T follicular helper cell (primary cell): ENCODE measurements around the gene OR10A3.

Experiments used
- DNase-seq: peaks from one replicate; pipeline ENCODE4 v3.0.0-alpha.2; 2020; ENCODE audit warnings: low read depth

Gene OR10A3

DNA sequence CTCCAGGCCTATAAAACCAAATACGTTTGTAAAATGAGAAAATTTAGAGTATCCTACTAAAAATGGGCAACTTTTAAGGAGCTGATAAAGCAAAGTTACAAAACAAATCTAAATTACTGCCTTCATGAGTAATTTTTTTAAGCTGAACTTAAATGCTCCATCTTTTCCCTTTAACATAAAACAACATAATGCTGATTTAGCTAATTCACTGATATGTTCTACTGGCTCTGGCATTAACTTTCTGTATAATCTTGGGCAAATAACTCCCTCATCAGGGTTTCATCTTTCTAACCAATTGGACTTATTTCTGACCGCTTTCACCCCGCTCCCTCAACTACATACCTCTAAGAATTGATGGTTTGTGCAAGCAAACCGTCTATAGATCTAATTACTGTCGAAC, 362 bp downstream of the OR10A3 start:
- no peak for DNase-seq

DNA sequence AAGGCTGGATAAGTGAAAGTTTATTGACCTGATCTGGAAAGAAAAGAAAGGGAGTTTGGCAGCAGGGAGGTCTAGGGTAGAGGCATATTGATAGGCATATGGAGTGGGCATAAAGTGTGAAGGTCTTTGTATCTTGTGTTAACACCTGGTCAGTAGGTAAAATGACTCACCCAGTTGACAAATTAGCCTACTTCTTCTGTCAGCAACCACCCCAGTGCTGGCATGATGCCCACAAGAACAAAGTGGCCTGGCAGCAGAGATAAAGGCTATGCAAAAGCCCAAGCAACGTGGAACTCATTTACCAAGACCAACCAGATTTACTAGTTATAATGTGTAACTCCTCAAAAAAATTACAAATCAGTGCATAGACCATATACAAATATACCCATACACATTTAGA, 4.9 kb downstream of the OR10A3 start:
- DNase-seq: no peak

DNA sequence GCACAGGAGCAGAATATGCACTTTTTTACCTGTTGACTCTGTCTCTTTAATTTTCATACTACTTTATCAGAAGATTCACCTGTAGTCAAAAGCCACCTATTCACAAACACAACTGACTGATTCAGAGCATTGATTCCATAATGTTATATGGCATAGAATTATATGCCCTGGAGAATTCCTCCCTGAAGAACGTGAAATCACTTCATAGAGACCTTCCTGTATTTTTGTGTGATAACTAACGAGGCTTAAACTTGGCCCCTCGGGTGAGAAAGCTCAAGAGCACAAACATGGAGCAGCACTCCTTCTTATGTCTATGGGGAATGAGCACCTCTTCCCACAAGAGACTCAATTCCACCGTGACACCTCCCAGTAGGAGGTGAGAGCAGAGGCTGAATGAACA, 10.3 kb downstream of the OR10A3 start, which contains the start of gene OR10A6:
TSS of gene OR10A6 (minus strand) at position 101 of the 400 bp plus-strand sequence. CDS start 2,606 bp downstream, outside the sequence.
- DNase-seq: no peak

DNA sequence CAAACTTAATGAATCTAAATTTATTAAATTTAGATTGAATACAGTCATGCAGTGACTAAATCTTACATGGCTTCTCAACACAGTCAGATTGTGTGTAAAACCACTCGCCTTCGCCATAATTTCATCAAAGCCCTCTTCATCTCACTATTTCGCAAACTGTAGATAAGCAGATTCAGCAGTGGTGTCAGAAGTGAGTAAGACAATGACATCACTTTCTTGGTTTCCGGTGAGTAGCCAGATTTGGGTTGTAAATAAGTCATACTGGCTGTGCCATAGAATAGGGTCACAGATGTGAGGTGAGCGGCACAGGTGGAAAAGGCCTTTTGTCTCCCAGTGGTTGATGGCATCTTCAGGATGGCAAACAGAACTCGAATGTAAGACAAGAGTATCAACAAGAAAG, 13.9 kb downstream of the OR10A3 start:
- DNase-seq: no peak

DNA sequence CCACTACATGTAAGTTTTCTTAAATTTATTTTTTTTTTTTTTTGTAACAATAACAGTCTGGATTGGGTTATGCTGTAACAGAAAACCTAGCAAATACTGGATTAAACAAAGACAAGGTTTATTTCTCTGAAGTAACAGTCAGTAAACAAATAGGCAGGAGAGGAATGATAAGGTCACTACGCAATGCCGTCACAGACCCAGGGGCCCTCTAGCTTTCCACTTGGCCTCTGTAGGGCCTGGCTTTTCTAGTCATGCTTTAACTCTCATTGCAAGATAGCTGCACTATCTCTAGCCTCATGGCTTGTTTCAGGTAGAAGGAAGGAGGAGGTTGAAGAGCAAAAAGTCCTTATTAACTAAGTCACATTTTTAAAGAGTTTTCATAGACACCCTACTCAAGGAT, 17.0 kb downstream of the OR10A3 start:
- no peak for DNase-seq

DNA sequence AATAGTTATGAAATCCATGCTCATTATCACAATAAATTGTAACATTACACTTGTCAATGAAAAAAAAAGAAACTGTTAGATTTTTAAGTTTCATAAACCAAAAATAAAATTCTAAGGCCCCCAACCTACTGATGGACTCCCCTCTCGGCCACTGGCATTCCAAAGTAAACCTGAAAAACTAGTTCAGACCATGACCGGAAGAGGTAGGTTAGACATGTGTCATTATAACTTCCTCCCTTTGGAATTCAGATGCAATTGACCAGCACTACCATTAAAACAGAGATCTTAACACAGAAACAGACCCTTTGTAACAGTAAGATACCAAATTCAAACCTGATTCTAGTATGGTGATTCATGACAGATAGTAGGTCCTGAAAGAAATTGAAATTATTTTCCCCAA, 23.4 kb downstream of the OR10A3 start:
- DNase-seq: no peak

DNA sequence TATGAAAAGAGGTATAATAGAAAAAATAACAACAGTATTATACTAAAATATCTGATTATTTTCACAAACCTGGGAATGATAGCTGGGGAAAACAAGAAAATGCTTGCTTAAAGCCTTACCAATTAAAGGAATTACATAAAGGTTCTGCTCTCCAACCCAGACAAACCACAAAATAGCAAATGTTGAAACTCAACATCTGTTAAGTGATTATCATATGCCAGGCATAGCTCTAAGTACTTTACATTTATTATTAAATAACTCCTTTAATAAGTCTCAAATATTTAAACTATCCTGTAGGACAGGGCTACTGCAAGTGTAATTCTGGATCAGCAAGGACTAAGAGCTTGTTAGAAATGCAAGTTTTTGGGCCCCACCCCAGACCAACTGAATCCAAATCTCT, 30.5 kb downstream of the OR10A3 start:
- DNase-seq: no peak

DNA sequence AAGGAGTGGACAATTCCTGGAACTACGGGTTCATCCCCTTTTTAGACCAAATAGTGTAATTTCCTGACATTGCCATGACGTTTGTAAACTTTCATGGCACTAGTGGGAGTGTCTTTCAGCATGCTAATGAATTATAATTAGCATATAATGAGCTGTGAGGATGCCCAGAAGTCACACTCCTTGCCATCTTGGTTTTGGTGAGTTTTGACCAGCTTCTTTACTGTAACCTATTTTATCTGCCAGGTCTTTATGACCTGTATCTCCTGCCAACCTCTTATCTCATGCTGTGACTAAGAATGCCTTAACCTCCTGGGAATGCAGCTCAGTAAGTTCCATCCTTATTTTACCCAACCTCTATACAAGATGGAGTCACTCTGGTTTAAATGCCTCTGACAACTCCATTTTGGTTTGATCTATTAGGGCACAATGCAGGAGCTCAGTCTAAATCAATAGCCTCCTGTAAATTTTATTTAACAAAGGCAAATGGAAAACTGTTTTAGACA, 31.2 kb downstream of the OR10A3 start:
- DNase-seq: no peak

DNA sequence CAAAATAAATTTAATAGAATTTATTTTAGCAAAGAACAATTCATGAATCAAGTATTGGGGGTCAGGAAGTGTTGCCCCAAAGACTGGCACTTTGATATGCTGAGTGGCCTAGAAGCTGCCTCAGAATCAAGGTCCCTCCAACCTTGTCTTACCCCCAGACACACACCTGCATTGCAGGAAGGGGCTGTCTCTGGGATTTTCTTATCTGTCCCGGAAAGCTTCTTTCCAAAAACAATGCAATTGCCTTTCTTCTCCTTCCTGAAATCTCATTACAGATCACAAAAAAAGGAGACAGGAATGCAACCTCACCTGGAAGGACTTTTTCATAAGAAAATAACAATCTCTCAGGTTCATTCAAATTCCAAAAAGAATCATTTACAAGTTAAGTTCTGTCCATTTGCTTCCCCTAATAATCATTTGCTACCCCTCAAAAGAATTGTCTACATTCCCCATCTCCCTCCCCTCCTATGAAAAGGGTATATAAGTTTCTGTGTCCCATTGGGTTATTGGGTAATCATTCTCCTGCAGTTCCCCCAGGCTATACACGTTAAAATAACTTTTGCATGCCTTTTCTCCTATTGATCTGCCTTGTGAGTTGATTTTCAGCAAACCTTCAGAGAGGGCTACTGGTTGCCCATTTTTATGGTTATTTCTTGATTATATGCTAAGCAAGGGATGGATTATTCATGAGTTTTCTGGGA, 31.8 kb downstream of the OR10A3 start:
- DNase-seq: no peak

DNA sequence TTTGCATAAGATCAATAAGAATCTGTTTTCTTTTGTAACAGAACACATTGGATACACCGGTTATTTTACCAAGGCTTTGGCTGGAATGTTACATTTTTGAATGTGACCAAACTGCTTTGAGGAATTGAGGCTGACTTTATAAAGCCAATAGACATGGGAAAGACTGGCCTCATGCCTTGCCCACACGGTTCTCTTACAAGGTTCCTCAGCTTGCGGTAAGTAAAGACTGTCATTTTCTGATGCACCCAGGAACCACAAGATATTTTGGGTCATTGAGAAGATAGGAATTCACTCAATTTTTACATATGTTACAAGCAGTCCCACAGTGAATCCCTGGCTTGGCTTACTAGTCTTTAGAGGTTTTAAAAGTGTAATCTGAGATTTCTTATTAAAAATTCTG, 34.4 kb downstream of the OR10A3 start:
- DNase-seq: no peak

DNA sequence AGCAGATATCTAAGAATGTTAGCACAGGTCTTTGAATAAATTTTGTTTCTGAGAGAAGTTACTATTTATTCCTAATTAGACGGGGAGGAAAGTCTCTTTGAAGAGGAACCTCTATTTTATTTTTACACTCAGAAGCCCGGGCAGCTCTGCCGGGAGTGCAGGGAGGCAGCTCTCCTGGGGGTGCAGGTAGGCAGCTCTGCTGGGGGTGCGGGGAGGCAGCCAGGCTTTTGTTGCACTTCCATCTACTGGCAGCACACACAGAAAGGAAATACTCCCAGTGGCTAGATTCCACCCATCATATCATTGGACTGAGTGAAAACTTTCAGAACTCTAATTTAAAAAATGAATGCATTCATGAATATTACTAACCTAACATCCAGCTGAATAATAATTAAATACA, 35.0 kb downstream of the OR10A3 start:
- no peak for DNase-seq

DNA sequence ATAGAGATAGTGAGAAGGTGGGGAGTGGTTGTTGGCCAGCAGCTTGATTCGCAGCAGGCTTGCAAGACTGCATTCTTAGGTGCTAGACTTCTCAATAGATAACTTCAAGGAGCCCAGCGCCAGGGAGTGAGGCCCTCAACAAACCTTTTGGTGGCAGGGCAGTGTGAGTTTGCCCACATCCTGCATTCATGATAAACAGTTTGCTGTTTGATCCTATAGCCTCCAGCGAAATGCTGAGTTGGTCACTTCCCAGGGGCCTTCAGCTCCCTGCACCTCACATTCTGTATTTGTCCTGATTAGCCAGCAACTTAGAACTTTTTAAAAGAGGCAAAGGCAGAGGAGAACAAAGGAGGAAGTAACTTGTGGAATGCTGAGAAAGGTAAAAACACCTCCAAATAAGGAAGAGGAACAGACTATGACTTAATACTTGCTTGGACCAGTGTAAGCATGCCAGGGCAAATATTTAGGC, 35.5 kb downstream of the OR10A3 start:
- DNase-seq: no peak

DNA sequence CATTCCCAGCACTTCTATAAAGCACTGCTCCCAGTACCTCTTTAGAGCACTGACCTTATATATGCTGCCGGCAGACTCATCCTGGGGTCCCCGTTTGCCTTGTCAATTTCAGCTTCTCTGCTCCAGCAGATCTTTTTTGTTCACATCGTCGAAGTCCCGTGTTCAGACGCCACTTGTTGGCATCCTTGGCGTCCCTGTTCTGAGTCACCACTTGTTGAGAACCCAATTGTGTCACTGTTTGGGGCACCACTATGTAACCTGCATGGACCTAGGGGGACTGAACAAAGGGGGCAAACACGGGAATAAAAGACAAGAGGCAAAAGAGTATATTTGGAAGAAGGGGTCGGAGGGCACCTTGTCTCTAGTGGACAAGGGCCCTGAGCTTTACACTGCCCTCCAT, 36.0 kb downstream of the OR10A3 start:
- DNase-seq: no peak

DNA sequence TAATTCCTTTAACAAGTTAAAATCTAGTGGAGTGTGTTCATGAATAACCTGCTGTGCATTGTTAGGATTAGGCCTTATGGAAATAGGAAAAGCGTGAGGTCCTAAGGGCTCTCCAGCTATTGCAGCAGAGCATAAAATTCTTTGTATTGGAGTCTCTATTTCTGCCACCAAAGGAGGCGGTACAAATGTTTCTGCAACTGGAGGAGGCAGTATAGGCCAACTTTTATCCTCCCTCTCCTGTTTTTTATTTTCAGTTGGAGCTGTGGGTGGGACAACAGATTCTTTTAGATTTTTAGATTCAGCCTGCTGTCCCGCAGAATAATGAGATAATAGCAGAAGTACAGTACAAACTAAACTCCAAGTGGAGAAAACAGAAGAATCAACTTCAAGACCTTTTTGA, 36.6 kb downstream of the OR10A3 start:
- DNase-seq: no peak

DNA sequence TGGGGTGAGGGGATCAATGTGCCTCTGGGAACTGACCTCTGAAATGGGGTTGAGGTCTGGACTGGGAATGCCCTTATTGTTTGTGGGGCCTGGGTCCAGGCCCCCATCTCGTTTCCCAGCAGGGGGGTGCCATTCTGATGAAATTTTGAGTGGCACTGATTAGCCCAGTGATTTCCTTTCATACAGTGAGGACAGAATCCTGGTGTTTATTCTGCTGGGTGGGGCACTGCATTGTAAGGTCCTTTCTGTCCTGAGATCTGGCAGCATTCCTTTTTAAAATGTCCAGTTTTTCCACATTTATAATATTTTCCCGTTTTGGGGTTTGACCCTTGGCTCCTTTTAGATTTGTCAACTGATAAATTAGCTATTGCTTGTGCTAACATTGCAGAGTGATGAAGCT, 37.6 kb downstream of the OR10A3 start:
- no peak for DNase-seq

DNA sequence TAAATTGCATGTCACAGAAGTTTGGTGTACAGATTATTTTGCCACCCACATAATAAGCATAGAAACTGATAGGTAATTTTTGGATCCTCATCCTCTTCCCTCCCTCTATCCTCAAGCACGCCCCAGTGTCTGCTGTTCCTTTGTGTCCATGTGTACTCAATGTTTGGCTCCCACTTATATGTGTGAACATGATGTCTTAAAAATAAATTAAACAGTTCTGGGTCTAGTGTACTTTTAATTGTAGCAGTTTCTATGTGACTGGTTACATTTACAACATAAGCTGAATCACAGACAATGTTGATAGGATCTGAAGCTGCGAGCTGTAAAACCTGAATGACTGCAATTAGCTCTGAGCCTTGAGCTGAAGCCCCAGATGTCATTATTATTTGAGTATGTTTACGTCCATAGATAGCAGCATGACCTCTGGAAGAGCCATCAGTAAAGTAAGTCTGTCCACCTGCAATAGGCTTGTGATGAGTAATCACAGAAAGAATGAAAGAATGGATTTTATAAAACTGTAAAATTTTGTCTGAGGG, 40.1 kb downstream of the OR10A3 start:
- DNase-seq: no peak

DNA sequence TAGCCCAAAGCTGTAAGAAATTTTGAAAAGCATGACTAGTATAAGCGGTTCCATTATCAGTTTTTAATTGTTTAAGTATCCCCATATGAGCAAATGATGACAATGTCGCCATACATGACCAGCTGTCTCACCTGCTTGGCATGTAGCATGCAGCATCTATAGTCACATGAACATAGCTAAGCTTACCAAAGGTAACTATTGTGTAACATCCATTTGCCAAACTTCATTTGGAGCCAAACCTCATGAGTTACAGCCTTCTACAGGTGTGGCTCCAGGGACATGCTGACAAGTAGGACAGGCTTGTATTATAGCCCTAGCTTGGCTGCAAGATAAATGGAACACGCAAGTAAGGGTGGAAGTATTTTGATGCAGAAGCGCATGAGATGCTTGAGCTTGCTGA, 40.8 kb downstream of the OR10A3 start:
- DNase-seq: no peak

DNA sequence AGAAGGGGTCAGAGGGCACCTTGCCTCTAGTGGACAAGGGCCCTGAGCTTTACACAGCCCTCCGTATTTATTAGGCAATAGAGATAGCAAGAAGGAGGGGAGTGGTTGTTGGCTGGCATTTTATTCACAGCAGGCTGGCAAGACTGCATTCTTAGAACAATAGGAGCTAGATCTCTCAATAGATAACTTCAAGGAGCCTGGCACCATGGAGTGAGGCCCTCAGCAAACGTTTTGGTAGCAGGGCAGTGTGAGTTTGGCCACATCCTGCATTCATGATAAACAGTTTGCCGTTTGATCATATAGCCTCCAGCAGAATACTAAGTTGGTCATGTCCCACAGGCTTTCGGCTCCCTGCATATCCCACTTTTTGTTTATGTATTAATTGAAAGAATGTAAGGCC, 42.1 kb downstream of the OR10A3 start:
- DNase-seq: no peak

DNA sequence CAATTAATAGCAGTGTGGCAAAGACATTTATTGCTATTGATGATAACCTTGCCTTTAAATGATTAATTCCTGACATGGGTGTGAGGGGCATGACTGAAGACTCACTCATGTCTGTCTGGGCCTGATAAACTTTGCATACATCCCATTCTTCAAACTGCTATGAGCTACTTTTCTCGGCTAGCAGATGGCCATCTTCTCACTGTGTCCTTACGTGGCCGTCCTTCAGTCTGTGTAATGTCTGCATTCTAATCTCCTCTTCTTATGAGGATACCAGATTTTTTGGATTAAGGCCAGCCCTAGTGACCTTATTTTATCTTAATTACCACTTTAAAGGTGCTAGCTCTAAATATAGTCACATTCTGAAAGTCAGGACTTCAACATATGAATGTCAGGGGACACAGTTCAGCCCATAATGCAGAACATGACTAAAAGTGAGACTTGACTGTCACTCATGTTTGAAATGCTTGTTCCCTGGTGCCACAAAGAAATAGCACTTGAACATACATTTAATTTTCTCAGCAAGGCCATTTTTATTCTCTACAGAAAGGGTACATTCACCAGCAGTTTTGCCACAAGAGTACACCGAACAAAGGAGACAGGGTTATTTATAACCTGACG, 42.7 kb downstream of the OR10A3 start:
- DNase-seq: no peak

DNA sequence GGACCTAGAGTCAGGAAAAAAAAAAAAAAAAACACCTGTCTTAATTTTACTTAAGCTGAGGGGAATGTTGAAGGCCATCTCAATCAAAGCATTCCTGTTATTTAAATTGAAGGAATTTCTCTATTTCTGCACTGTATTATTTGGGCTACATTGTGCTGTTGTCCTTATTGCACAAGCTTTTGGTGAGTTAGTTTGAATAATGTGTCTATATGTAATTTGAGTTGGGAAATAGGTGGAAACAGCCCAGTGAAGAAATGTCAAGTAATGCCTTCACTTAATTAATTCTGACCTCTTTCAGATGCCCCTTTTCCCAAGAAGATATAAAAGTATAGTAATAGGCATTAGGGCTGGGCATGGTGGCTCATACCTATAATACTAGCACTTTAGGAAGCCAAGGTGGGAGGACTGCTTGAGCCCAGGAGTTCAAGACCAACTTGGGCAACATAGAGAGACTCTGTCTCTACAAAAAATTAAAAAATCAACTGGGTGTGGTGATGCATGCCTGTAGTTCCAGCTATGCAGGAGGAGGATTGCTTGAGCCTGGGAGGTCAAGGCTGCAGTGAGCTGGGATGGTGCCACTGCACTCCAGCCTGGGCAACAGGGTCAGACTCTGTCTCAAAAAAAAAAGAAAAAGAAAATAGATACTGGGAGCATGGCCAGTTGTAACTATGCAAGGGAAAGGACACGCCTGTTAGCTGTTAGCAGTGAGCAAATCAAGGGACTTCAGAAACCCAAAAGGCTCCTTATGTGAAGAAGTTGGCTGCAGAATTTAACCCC, 45.3 kb downstream of the OR10A3 start:
- no peak for DNase-seq

DNA sequence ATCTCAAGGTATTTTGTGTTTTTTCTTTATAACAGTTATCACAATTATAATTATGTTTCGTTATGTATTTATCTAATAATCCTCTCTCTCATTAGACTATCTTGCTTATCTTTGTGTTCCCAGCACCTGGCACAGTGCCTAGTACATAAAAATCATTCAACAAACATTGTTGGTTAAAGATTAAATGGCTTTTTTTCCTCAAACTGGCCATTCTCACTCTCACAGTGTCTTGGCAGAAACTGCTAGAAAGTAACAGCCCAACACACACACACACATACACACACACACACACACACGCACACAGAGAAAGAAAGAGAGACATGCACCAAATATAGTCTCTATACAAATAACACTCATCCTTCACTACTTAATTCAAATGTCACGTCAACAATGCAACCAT, 47.3 kb downstream of the OR10A3 start:
- no peak for DNase-seq

DNA sequence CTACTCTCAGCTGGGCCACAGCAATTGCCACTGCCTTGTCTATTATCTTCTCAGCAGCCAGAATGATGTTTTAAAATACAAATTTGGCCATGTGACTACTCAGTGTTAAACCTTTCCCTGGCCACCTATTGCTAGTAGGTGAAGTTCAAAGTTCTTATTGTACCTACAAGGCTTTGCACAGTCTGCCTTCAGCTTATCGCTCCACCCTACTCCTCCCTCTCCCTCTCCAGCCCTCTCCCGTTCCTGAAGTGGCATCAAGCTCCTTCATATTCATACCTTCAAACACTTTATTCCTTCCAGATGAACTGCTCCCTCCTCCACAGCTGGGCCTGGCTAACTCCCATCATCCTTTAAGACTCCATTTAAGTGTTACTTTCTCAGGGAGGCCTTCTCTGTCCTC, 47.7 kb downstream of the OR10A3 start:
- no peak for DNase-seq

DNA sequence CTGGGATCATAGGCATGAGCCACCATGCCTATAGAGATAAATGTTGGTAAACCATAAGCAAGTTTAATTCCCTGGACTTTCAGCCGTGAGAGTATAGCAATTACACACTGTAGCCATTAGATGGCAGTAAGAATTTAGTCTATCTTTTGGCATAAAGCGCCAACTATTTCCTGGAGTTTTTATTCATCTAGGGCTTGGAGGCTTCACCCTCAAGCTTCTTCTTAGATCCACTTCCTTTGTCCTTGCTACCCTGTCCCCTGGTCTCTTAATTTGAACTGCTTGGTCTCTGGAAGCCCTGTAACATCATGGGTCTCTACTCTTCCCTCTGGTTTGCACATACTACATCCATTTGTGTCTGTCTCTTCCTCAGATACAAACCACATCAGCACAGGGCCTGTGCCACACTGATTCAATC, 48.7 kb downstream of the OR10A3 start:
- no peak for DNase-seq
